ENCODE results near the gene STXBP4.
A peak's percentile ranks its signal among the peaks of the same experiment; 100 is the strongest.

The STXBP4 gene

GRCh38 chr17:54967621-54968261, 824 bp upstream of the STXBP4 start:
- peak overlapping the region; percentile 92 for H3K4me3 ChIP-seq (ENCODE audit: insufficient read depth, low read length, poor library complexity, severe bottlenecking)
- H2AFZ ChIP-seq (ENCODE audit: low read depth, low read length, severe bottlenecking): peak overlapping the region; percentile 81

GRCh38 chr17:54968988-54969332, 395 bp downstream of the STXBP4 start:
- TF ChIP-seq EZH2phosphoT487 (conservative IDR thresholded peaks at IDR 0.05; ENCODE audit: low read length) (no peak), CTCF (IDR thresholded peaks at IDR 0.05; ENCODE audit: insufficient read depth, low read length, poor library complexity, severe bottlenecking) (no peak)
- Histone ChIP-seq H3K27ac (ENCODE audit: low read depth, low read length) (no peak overlapping the region; the same call in 1 of the 2 replicates), H3K9me2 (replicated peaks; ENCODE audit: insufficient read depth, low read length) (no peaks in the 10 kb centered on the region), H3K79me2 (ENCODE audit: insufficient read depth, low read length) (peaks cover 40% of the 10 kb centered on the region), H2AFZ (ENCODE audit: low read depth, low read length, severe bottlenecking) (peak overlapping the region; percentile 81), H3K4me2 (ENCODE audit: low read depth, low read length, poor library complexity, severe bottlenecking) (peak overlapping the region; percentile 70), H3K9ac (ENCODE audit: low read length) (peak overlapping the region; percentile 86), H3F3A (ENCODE audit: insufficient read depth) (no peaks in the 10 kb centered on the region), H3K27me3 (ENCODE audit: low read length) (no peaks in the 10 kb centered on the region), H3K36me3 (ENCODE audit: low read length) (peaks cover 12% of the 10 kb centered on the region), H3K4me3 (ENCODE audit: insufficient read depth, low read length, poor library complexity, severe bottlenecking) (peak overlapping the region; percentile 92), H4K20me1 (ENCODE audit: low read depth, low read length) (no peaks in the 10 kb centered on the region), H3K9me3 (ENCODE audit: insufficient read depth, low read length) (no peaks in the 10 kb centered on the region)

More at GRCh38 chr17:54967621-54968261, 824 bp upstream of the STXBP4 start:
- Histone ChIP-seq H3K27me3 (ENCODE audit: low read length) (no peaks in the 10 kb centered on the region), H3K36me3 (ENCODE audit: low read length) (peaks cover 24% of the 10 kb centered on the region), H3K9me3 (ENCODE audit: insufficient read depth, low read length) (no peaks in the 10 kb centered on the region), H3K27ac (ENCODE audit: low read depth, low read length) (peak overlapping the region; percentile 55; the same call in 1 of the 2 replicates), H3K4me2 (ENCODE audit: low read depth, low read length, poor library complexity, severe bottlenecking) (peak overlapping the region; percentile 70), H3K9ac (ENCODE audit: low read length) (peak overlapping the region; percentile 86), H3K9me2 (replicated peaks; ENCODE audit: insufficient read depth, low read length) (no peaks in the 10 kb centered on the region), H3F3A (ENCODE audit: insufficient read depth) (no peaks in the 10 kb centered on the region), H4K20me1 (ENCODE audit: low read depth, low read length) (no peaks in the 10 kb centered on the region), H3K79me2 (ENCODE audit: insufficient read depth, low read length) (peaks cover 40% of the 10 kb centered on the region)
- TF ChIP-seq CTCF (IDR thresholded peaks at IDR 0.05; ENCODE audit: insufficient read depth, low read length, poor library complexity, severe bottlenecking): no peak

- H4K20me1 ChIP-seq (ENCODE audit: low read depth, low read length): no peaks in the 10 kb centered on the region
- no peaks in the 10 kb centered on the region for H3K27me3 ChIP-seq (ENCODE audit: low read length)
- peak overlapping the region; percentile 70 for H3K4me2 ChIP-seq (ENCODE audit: low read depth, low read length, poor library complexity, severe bottlenecking)
- H3K9ac ChIP-seq (ENCODE audit: low read length): peak overlapping the region; percentile 86
- no peak overlapping the region for H3K27ac ChIP-seq (ENCODE audit: low read depth, low read length)
- peaks cover 4% of the 10 kb centered on the region; the same call in 1 of the 2 replicates for H3K36me3 ChIP-seq (ENCODE audit: low read length)
- peak overlapping the region; percentile 92 for H3K4me3 ChIP-seq (ENCODE audit: insufficient read depth, low read length, poor library complexity, severe bottlenecking)
- H3K9me3 ChIP-seq (ENCODE audit: insufficient read depth, low read length): no peaks in the 10 kb centered on the region
- TF ChIP-seq CTCF (IDR thresholded peaks at IDR 0.05; ENCODE audit: insufficient read depth, low read length, poor library complexity, severe bottlenecking) (no peak), EZH2phosphoT487 (conservative IDR thresholded peaks at IDR 0.05; ENCODE audit: low read length) (no peak)
- H3K9me2 ChIP-seq (replicated peaks; ENCODE audit: insufficient read depth, low read length): no peaks in the 10 kb centered on the region
- H3K79me2 ChIP-seq (ENCODE audit: insufficient read depth, low read length): peaks cover 37% of the 10 kb centered on the region
- no peaks in the 10 kb centered on the region for H3F3A ChIP-seq (ENCODE audit: insufficient read depth)
- peak overlapping the region; percentile 81 for H2AFZ ChIP-seq (ENCODE audit: low read depth, low read length, severe bottlenecking)
Measured at GRCh38 chr17:54969658-54970572, 1.4 kb downstream of the STXBP4 start.
